Neural cell (in vitro differentiated cells): ENCODE results near the gene CHST11. TPM values are rescaled to one million over a fixed set of nuclear protein-coding genes. Genes with fewer than 3 reads are reported as not detected.

Experiments
- H2AFZ ChIP-seq: fragments of 200-600, 300-800 bp; sonication (generic), shearing (Covaris generic); 2 replicates; pipeline ENCODE4 v1.6.0; 2014; ENCODE audit warnings: low read depth, mild to moderate bottlenecking, antibody characterized with exemption, low read length, moderate library complexity
- H3F3A ChIP-seq: fragments of 200-600 bp; shearing (Covaris generic); 2 replicates; pipeline ENCODE4 v1.6.1; 2016; ENCODE audit warnings: mild to moderate bottlenecking, moderate library complexity, mixed read lengths, antibody characterized with exemption, low read length; ENCODE audit not compliant: insufficient read depth, poor library complexity, severe bottlenecking
- H3K27ac ChIP-seq: fragments of 200-600, 300-800 bp; sonication (generic), shearing (Covaris generic); 2 replicates; pipeline ENCODE4 v1.5.1; 2014; ENCODE audit warnings: mild to moderate bottlenecking, low read length, moderate library complexity
- H3K27me3 ChIP-seq: fragments of 300-800, 200-600 bp; sonication (generic), shearing (Covaris generic); 2 replicates; pipeline ENCODE4 v1.6.0; 2014; ENCODE audit warnings: mild to moderate bottlenecking, low read depth, low read length, moderate library complexity; ENCODE audit not compliant: insufficient read depth
- H3K36me3 ChIP-seq: fragments of 300-800, 200-600 bp; sonication (generic), shearing (Covaris generic); 2 replicates; pipeline ENCODE4 v1.5.1; 2014; ENCODE audit warnings: mild to moderate bottlenecking, antibody characterized with exemption, low read length, moderate library complexity; ENCODE audit not compliant: insufficient read depth
- H3K4me2 ChIP-seq: fragments of 300-800, 200-600 bp; sonication (generic), shearing (Covaris generic); 2 replicates; pipeline ENCODE4 v1.6.0; 2014; ENCODE audit warnings: mild to moderate bottlenecking, low read length
- H3K4me3 ChIP-seq: fragments of 300-800, 200-600 bp; sonication (generic), shearing (Covaris generic); 2 replicates; pipeline ENCODE4 v1.5.1; 2014; ENCODE audit warnings: mild to moderate bottlenecking, low read length, moderate library complexity
- H3K79me2 ChIP-seq: fragments of 200-600 bp; shearing (Covaris generic); replicated peaks from 2 replicates; pipeline ENCODE4 v1.6.0; 2014; ENCODE audit warnings: mild to moderate bottlenecking, low read length, moderate library complexity; ENCODE audit not compliant: insufficient read depth
- H3K9ac ChIP-seq: fragments of 300-800, 200-600 bp; sonication (generic), shearing (Covaris generic); 2 replicates; pipeline ENCODE4 v1.6.1; 2016; ENCODE audit warnings: mild to moderate bottlenecking, low read length, mixed read lengths
- H3K9me2 ChIP-seq: fragments of 200-600 bp; shearing (Covaris generic); 2 replicates; pipeline ENCODE4 v1.6.1; 2016; ENCODE audit warnings: mild to moderate bottlenecking, low read length, mixed read lengths; ENCODE audit not compliant: insufficient read depth
- H3K9me3 ChIP-seq: fragments of 200-600, 300-800 bp; sonication (generic), shearing (Covaris generic); 2 replicates; pipeline ENCODE4 v1.6.1; 2016; ENCODE audit warnings: mild to moderate bottlenecking, mixed run types, low read length, moderate library complexity, mixed read lengths
- H4K20me1 ChIP-seq: fragments of 200-600 bp; shearing (Covaris generic); 2 replicates; pipeline ENCODE4 v1.6.1; 2016; ENCODE audit warnings: mild to moderate bottlenecking, mixed run types; ENCODE audit not compliant: insufficient read depth
- EP300 ChIP-seq: fragments of 450-650 bp; conservative IDR thresholded peaks from 2 replicates; pipeline ENCODE4 v1.6.1; 2014; ENCODE audit warnings: antibody characterized with exemption, mild to moderate bottlenecking, moderate library complexity; ENCODE audit not compliant: poor library complexity, severe bottlenecking
- EZH2 ChIP-seq: fragments of 200-600, 300-800 bp; shearing (Covaris generic), sonication (generic); IDR thresholded peaks from 2 replicates; pipeline ENCODE4 v1.6.1; 2014; ENCODE audit warnings: antibody characterized with exemption, low read length, borderline replicate concordance, mild to moderate bottlenecking; ENCODE audit not compliant: insufficient read depth, poor library complexity, severe bottlenecking
- MXI1 ChIP-seq: fragments of 450-650 bp; conservative IDR thresholded peaks from 2 replicates; pipeline ENCODE4 v1.6.1; 2014; ENCODE audit warnings: antibody characterized with exemption, mild to moderate bottlenecking; ENCODE audit not compliant: poor library complexity, severe bottlenecking
- POLR2AphosphoS5 ChIP-seq: IDR thresholded peaks from 2 replicates; pipeline ENCODE4 v1.6.1; 2012
- RAD21 ChIP-seq: fragments of 450-650 bp; conservative IDR thresholded peaks from 2 replicates; pipeline ENCODE4 v1.6.1; 2014; ENCODE audit warnings: antibody characterized with exemption, mild to moderate bottlenecking, moderate library complexity
- SMC3 ChIP-seq: fragments of 450-650 bp; conservative IDR thresholded peaks from 2 replicates; pipeline ENCODE4 v1.6.1; 2014; ENCODE audit warnings: antibody characterized with exemption, mild to moderate bottlenecking, moderate library complexity; ENCODE audit not compliant: poor library complexity
- TAF1 ChIP-seq: IDR thresholded peaks from 2 replicates; pipeline ENCODE4 v1.6.1; 2012; ENCODE audit warnings: low read depth
- polyA plus RNA-seq: library from polyadenylated mRNA; depleted of rRNA; stranded (reverse); fragments of >200 nt; gene quantifications from 2 replicates; pipeline ENCODE4 v1.2.3, GENCODE V29; 2014
- TF ChIP-seq, protein P1 (sequence below): IDR thresholded peaks from 2 replicates; pipeline ENCODE4 v1.6.1; 2012; ENCODE audit warnings: borderline replicate concordance
- TF ChIP-seq, protein P2 (sequence below): fragments of 450-650 bp; IDR thresholded peaks from 2 replicates; pipeline ENCODE4 v1.5.1; 2014; ENCODE audit warnings: antibody characterized with exemption, mild to moderate bottlenecking, moderate library complexity; ENCODE audit not compliant: poor library complexity, severe bottlenecking

The CHST11 gene
- polyA plus RNA-seq, 1 donor from 2014 or later = 15.0 TPM

DNA sequence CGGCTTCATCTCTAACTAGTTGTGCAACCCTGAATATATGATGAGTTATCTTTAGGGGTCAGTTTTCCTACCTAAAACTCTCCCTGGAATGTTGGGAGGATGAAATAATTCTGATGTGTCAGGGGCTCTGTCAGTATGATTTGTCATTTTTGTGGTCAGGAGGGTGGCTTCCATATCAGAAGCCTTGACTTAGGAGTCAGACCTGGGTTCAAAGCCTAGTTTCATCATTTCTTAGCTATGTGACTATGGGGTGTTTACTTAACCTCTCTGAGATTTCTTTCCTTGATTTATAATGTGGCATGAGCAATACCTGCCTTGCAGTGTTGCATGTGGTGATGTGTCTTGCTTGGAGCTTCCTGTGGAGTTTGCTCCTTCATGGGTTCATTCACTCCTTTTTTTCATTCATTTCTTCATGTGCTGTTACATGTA, 146.8 kb downstream of the CHST11 start:
- Histone ChIP-seq H3K9ac (no peak overlapping the region), H3K9me2 (no peaks in the 10 kb centered on the region), H3K79me2 (no peaks in the 10 kb centered on the region), H3F3A (no peaks in the 10 kb centered on the region), H4K20me1 (no peaks in the 10 kb centered on the region), H3K27me3 (no peaks in the 10 kb centered on the region), H3K36me3 (no peaks in the 10 kb centered on the region), H3K27ac (no peak overlapping the region), H3K9me3 (no peaks in the 10 kb centered on the region), H3K4me3 (no peak overlapping the region), H2AFZ (no peak overlapping the region), H3K4me2 (no peak overlapping the region)
- TF ChIP-seq MXI1 = no peak
- TF ChIP-seq RAD21 = no peak
- TF ChIP-seq EP300 = no peak
- TF ChIP-seq POLR2AphosphoS5 = no peak
- no peak for TF ChIP-seq TAF1
- TF ChIP-seq, protein P1, sequence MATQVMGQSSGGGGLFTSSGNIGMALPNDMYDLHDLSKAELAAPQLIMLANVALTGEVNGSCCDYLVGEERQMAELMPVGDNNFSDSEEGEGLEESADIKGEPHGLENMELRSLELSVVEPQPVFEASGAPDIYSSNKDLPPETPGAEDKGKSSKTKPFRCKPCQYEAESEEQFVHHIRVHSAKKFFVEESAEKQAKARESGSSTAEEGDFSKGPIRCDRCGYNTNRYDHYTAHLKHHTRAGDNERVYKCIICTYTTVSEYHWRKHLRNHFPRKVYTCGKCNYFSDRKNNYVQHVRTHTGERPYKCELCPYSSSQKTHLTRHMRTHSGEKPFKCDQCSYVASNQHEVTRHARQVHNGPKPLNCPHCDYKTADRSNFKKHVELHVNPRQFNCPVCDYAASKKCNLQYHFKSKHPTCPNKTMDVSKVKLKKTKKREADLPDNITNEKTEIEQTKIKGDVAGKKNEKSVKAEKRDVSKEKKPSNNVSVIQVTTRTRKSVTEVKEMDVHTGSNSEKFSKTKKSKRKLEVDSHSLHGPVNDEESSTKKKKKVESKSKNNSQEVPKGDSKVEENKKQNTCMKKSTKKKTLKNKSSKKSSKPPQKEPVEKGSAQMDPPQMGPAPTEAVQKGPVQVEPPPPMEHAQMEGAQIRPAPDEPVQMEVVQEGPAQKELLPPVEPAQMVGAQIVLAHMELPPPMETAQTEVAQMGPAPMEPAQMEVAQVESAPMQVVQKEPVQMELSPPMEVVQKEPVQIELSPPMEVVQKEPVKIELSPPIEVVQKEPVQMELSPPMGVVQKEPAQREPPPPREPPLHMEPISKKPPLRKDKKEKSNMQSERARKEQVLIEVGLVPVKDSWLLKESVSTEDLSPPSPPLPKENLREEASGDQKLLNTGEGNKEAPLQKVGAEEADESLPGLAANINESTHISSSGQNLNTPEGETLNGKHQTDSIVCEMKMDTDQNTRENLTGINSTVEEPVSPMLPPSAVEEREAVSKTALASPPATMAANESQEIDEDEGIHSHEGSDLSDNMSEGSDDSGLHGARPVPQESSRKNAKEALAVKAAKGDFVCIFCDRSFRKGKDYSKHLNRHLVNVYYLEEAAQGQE = no peak

DNA sequence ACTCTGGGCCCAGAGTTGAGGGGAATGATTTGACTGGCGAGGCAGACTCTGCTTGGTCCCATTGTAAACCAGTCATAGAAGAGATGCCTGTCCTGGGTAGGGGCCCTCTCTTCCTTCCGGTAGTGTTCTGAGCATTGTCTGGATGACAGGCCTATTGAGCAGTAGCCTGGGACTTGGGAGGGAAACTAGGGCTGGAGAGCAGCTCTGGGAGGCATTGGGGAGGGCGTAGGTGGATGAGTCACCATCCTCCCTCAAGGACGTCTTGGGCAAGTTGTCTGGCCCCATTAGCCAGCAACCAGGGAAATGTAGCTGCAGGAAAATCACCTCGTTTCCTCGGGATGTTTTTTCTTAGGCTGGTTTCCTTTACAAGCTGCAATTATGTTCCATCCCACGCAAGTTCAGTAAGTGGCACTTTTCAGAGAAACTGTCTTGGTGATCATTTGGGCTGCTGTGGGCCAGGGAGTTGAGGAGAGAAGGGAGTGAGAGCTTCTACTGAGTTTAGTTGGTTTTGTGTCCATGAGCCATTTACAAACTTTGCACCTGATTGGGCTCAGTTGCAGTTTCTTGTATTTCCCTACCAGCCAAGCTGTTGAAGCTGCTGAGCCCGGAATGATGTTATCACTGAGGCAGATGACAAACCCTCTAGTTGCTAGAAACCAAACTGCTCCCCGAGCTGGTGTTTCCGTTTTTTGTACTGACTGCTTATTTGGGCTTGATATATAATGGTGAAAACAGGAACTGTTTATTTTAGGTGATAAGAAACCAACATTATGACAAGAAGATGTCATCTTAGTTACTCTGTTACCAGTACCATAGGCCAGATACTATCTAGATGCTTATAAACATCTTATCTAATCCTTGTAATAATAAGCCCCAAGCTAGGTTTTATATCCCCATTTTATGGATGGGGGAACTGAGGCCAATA, 147.6 kb downstream of the CHST11 start:
- Histone ChIP-seq H4K20me1 (no peaks in the 10 kb centered on the region), H3K9me2 (no peaks in the 10 kb centered on the region), H3K27me3 (no peaks in the 10 kb centered on the region), H3K4me3 (no peak overlapping the region), H3F3A (no peaks in the 10 kb centered on the region), H3K36me3 (no peaks in the 10 kb centered on the region), H3K27ac (no peak overlapping the region), H3K9me3 (no peaks in the 10 kb centered on the region), H3K9ac (no peak overlapping the region), H3K79me2 (no peaks in the 10 kb centered on the region), H3K4me2 (no peak overlapping the region), H2AFZ (no peak overlapping the region)
- TF ChIP-seq MXI1 (no peak), POLR2AphosphoS5 (no peak), EZH2 (no peak), SMC3 (no peak), TAF1 (no peak), EP300 (no peak), RAD21 (no peak)
- TF ChIP-seq, protein P2, sequence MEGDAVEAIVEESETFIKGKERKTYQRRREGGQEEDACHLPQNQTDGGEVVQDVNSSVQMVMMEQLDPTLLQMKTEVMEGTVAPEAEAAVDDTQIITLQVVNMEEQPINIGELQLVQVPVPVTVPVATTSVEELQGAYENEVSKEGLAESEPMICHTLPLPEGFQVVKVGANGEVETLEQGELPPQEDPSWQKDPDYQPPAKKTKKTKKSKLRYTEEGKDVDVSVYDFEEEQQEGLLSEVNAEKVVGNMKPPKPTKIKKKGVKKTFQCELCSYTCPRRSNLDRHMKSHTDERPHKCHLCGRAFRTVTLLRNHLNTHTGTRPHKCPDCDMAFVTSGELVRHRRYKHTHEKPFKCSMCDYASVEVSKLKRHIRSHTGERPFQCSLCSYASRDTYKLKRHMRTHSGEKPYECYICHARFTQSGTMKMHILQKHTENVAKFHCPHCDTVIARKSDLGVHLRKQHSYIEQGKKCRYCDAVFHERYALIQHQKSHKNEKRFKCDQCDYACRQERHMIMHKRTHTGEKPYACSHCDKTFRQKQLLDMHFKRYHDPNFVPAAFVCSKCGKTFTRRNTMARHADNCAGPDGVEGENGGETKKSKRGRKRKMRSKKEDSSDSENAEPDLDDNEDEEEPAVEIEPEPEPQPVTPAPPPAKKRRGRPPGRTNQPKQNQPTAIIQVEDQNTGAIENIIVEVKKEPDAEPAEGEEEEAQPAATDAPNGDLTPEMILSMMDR = no peak
- TF ChIP-seq, protein P1 = no peak
